ENCODE measurements around the gene UPF2. TPM values are rescaled to one million over a fixed set of nuclear protein-coding genes. Genes with fewer than 3 reads are reported as not detected.

Gene UPF2
- total RNA-seq, 3 donors from 2014 or later (not counting 1 experiment from before 2014, with no cell fraction given): 29.3 to 33.2 (median 30.1) TPM

- H3K27me3 ChIP-seq (ENCODE audit: control insufficient read depth, insufficient read depth, low read length): peaks cover 2% of the 10 kb centered on the region
- TF ChIP-seq, protein P1, sequence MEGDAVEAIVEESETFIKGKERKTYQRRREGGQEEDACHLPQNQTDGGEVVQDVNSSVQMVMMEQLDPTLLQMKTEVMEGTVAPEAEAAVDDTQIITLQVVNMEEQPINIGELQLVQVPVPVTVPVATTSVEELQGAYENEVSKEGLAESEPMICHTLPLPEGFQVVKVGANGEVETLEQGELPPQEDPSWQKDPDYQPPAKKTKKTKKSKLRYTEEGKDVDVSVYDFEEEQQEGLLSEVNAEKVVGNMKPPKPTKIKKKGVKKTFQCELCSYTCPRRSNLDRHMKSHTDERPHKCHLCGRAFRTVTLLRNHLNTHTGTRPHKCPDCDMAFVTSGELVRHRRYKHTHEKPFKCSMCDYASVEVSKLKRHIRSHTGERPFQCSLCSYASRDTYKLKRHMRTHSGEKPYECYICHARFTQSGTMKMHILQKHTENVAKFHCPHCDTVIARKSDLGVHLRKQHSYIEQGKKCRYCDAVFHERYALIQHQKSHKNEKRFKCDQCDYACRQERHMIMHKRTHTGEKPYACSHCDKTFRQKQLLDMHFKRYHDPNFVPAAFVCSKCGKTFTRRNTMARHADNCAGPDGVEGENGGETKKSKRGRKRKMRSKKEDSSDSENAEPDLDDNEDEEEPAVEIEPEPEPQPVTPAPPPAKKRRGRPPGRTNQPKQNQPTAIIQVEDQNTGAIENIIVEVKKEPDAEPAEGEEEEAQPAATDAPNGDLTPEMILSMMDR (IDR thresholded peaks at IDR 0.05): no peak
- no peak overlapping the region for H3K4me3 Mint-ChIP-seq
- H3K4me1 ChIP-seq (ENCODE audit: control insufficient read depth, insufficient read depth, low read length): peaks cover 11% of the 10 kb centered on the region
- intact Hi-C loops (cut with micrococcal nuclease): no loop called here
- H3K36me3 ChIP-seq (ENCODE audit: control insufficient read depth, insufficient read depth, low read length): no peaks in the 10 kb centered on the region
- no peak overlapping the region for H3K27ac ChIP-seq (ENCODE audit: low read length)
- 93% methylated on average over 8 of the region's 8 CpGs for WGBS (ENCODE audit: insufficient coverage)
- H3K27me3 Mint-ChIP-seq (ENCODE audit: low read depth in 2 of 2): peaks cover 4 to 28% of the 10 kb centered on the region in 2 donors
- H3K27ac Mint-ChIP-seq: no peak overlapping the region
- H3K9me3 ChIP-seq (ENCODE audit: control insufficient read depth, insufficient read depth, low read length): no peaks in the 10 kb centered on the region
- no peaks in the 10 kb centered on the region for H3K9me3 Mint-ChIP-seq
- H3K4me3 ChIP-seq (ENCODE audit: low read length): no peak overlapping the region
- H3K4me1 Mint-ChIP-seq: peaks cover 14 to 17% of the 10 kb centered on the region in 2 donors
- no peaks in the 10 kb centered on the region for H3K36me3 Mint-ChIP-seq
- DNase-seq (no peak), ATAC-seq (no peak)
Measured at GRCh38 chr10:11870461-11870780, 172.2 kb downstream of the UPF2 start.

Other genes with a start within 250 kb of the UPF2 start
- 1 to 10 TPM in 2 of 3 donors, under 1 TPM in 1; 0.70 to 1.9 (median 1.1) TPM for gene PROSER2, start 219.5 kb downstream of the UPF2 start, total RNA-seq
- gene DHTKD1, start 26.1 kb upstream of the UPF2 start, total RNA-seq: 10 to 100 TPM; 14.4 to 17.3 (median 14.8) TPM
- gene SEC61A2, start 86.9 kb upstream of the UPF2 start, total RNA-seq: 10 to 100 TPM; 16.6 to 22.2 (median 17.4) TPM
- 10 to 100 TPM; 25.7 to 39.1 (median 29.4) TPM for gene NUDT5, start 153.1 kb upstream of the UPF2 start, total RNA-seq
- gene CDC123, start 153.4 kb upstream of the UPF2 start, total RNA-seq: 10 to 100 TPM; 45.8 to 53.3 (median 47.6) TPM